Astrocyte (in vitro differentiated cells and primary cell): ENCODE data around the gene PPP6R3.

ENCODE experiments used
- CTCF ChIP-seq: IDR thresholded peaks from 2 replicates; pipeline ENCODE4 v1.5.1; 2011; ENCODE audit warnings: low read depth, mild to moderate bottlenecking, inconsistent platforms, low read length, moderate library complexity; ENCODE audit not compliant: insufficient read depth
- EZH2 ChIP-seq: IDR thresholded peaks from 2 replicates; pipeline ENCODE4 v1.6.1; 2012; ENCODE audit warnings: mild to moderate bottlenecking, low read length, inconsistent platforms; ENCODE audit not compliant: insufficient read depth

- no peak for TF ChIP-seq CTCF
- TF ChIP-seq EZH2: no peak
Measured at GRCh38 chr11:68437927-68438657, 22.5 kb upstream of the PPP6R3 start.
